Astrocyte of the spinal cord (primary cell): ENCODE results near the gene ZFAND2B.

ENCODE experiments used
- DNase-seq: peaks from one replicate; pipeline ENCODE4 v3.0.0; 2011; ENCODE audit warnings: low read depth, low spot score
- H3K4me3 ChIP-seq: 2 replicates; pipeline ENCODE4 v1.5.1; 2011; ENCODE audit warnings: low read depth, mild to moderate bottlenecking, low read length, moderate library complexity
- CTCF ChIP-seq: IDR thresholded peaks from 2 replicates; pipeline ENCODE4 v1.5.1; 2012; ENCODE audit warnings: low read depth, mild to moderate bottlenecking, low read length, inconsistent platforms
- in situ Hi-C: cut with HindIII; loops from 2 replicates; pipeline ENCODE4 v1.10.0; 2017; ENCODE audit warnings: low sequenced_read_pairs

ZFAND2B gene

GRCh38 chr2:219161097-219161496 lies 45.5 kb upstream of the ZFAND2B start:
- H3K4me3 ChIP-seq: peak overlapping the region; percentile 68
- in situ Hi-C loops: no loop called here
- TF ChIP-seq CTCF: no peak
- no peak for DNase-seq

GRCh38 chr2:219163156-219163555 lies 43.4 kb upstream of the ZFAND2B start:
- H3K4me3 ChIP-seq: no peak overlapping the region
- in situ Hi-C loops: no loop called here
- no peak for TF ChIP-seq CTCF
- no peak for DNase-seq

GRCh38 chr2:219165058-219165911 lies 41.3 kb upstream of the ZFAND2B start:
- no peak for TF ChIP-seq CTCF
- in situ Hi-C loops: no loop called here
- DNase-seq: no peak
- no peak overlapping the region for H3K4me3 ChIP-seq

- no peak for DNase-seq
- H3K4me3 ChIP-seq: no peak overlapping the region
- in situ Hi-C loops: no loop called here
- no peak for TF ChIP-seq CTCF
Measured at GRCh38 chr2:219167997-219168396, 38.6 kb upstream of the ZFAND2B start.

- no peak overlapping the region for H3K4me3 ChIP-seq
- DNase-seq: no peak
- no peak for TF ChIP-seq CTCF
- in situ Hi-C loops: no loop called here
Measured at GRCh38 chr2:219168526-219168925, 38.1 kb upstream of the ZFAND2B start.

GRCh38 chr2:219168932-219169331 lies 37.6 kb upstream of the ZFAND2B start:
- DNase-seq: no peak
- no peak overlapping the region for H3K4me3 ChIP-seq
- in situ Hi-C loops: no loop called here
- TF ChIP-seq CTCF: no peak
